Subcutaneous adipose tissue (tissue), 4 donors: ENCODE data around the gene PLAC9. TPM values are rescaled to one million over a fixed set of nuclear protein-coding genes. Genes with fewer than 3 reads are reported as not detected.

Source experiments
- CTCF ChIP-seq: fragments of 450-650 bp; IDR thresholded peaks from one replicate; pipeline ENCODE4 v1.5.1; 2016; ENCODE audit warnings: low read depth, mild to moderate bottlenecking, control low read depth, antibody characterized with exemption, moderate library complexity
- total RNA-seq, 4 donors: library from RNA; depleted of rRNA; stranded (reverse); fragments of >200 nt; gene quantifications; one replicate each; pipeline ENCODE4 v1.1.0, GENCODE V29; 2016

The PLAC9 gene
- total RNA-seq, 4 donors from 2014 or later: 27.0 to 62.8 (median 49.9) TPM

- TF ChIP-seq CTCF: no peak
These were observed 676 bp downstream of the PLAC9 start for GRCh38 chr10:80133206-80133605.

- TF ChIP-seq CTCF: no peak
These were observed 3.6 kb downstream of the PLAC9 start for GRCh38 chr10:80136134-80136571.

GRCh38 chr10:80137031-80137862 is 4.7 kb downstream of the PLAC9 start:
- TF ChIP-seq CTCF: no peak

GRCh38 chr10:80137920-80138319 is 5.4 kb downstream of the PLAC9 start:
- no peak for TF ChIP-seq CTCF

GRCh38 chr10:80139265-80139664 is 6.7 kb downstream of the PLAC9 start:
- TF ChIP-seq CTCF: no peak

GRCh38 chr10:80140251-80140650 is 7.7 kb downstream of the PLAC9 start:
- no peak for TF ChIP-seq CTCF

GRCh38 chr10:80141696-80142460 is 9.3 kb downstream of the PLAC9 start:
- no peak for TF ChIP-seq CTCF
